ENCODE data around the gene TMEM220. TPM values are rescaled to one million over a fixed set of nuclear protein-coding genes. Genes with fewer than 3 reads are reported as not detected.

The TMEM220 gene
- total and polyA plus RNA-seq, 12 donors: 10.3 to 33.2 (median 21.1) TPM

- no peak for TF ChIP-seq CTCF (IDR thresholded peaks at IDR 0.05)
- no peak for TF ChIP-seq POLR2A (IDR thresholded peaks at IDR 0.05)
- intact Hi-C loops (cut with DNase I): no loop called here
- Histone ChIP-seq H3K9me3 (replicated peaks in 1 of 3) (no peaks in the 10 kb centered on the region), H3K27ac (peak overlapping the region in 2 of 5 donors; percentile 95 to 97), H3K36me3 (replicated peaks in 1 of 2) (peaks cover 0 to 29% of the 10 kb centered on the region in 2 donors), H3K4me3 (no peak overlapping the region), H3K4me1 (replicated peaks in 1 of 2) (peaks cover 7 to 8% of the 10 kb centered on the region in 2 donors), H3K27me3 (no peaks in the 10 kb centered on the region)
- WGBS, 4 donors: 96 to 98% (median 97%) methylated on average over 10 of the region's 10 CpGs
- peak in 1 of 7 donors; percentile 19 for DNase-seq
Measured at GRCh38 chr17:10728331-10728892, 1.4 kb downstream of the TMEM220 start.

GRCh38 chr17:10727192-10727591 lies 2.6 kb downstream of the TMEM220 start:
- WGBS, 4 donors: 54 to 86% (median 74%) methylated on average over 5 of the region's 5 CpGs
- H3K27ac ChIP-seq: no peak overlapping the region
- peaks cover 7 to 8% of the 10 kb centered on the region in 2 donors for H3K4me1 ChIP-seq (replicated peaks in 1 of 2)
- H3K27me3 ChIP-seq: no peaks in the 10 kb centered on the region
- intact Hi-C loops (cut with DNase I): no loop called here
- TF ChIP-seq POLR2A (IDR thresholded peaks at IDR 0.05) (no peak), CTCF (IDR thresholded peaks at IDR 0.05) (no peak)
- DNase-seq: no peak
- H3K36me3 ChIP-seq (replicated peaks in 1 of 2): peaks cover 0 to 38% of the 10 kb centered on the region in 2 donors
- no peak overlapping the region for H3K4me3 ChIP-seq
- no peaks in the 10 kb centered on the region for H3K9me3 ChIP-seq (replicated peaks in 1 of 3)

- WGBS, 4 donors: 54 to 78% (median 66%) methylated on average over 2 of the region's 2 CpGs
- Histone ChIP-seq H3K27me3 (no peaks in the 10 kb centered on the region), H3K27ac (no peak overlapping the region), H3K4me3 (no peak overlapping the region), H3K36me3 (replicated peaks in 1 of 2) (peaks cover 0 to 39% of the 10 kb centered on the region in 2 donors), H3K9me3 (replicated peaks in 1 of 3) (no peaks in the 10 kb centered on the region), H3K4me1 (replicated peaks in 1 of 2) (peaks cover 7 to 8% of the 10 kb centered on the region in 2 donors)
- DNase-seq: no peak
- TF ChIP-seq CTCF (IDR thresholded peaks at IDR 0.05): no peak
- TF ChIP-seq POLR2A (IDR thresholded peaks at IDR 0.05): no peak
- intact Hi-C loops (cut with DNase I): no loop called here
Measured at GRCh38 chr17:10726196-10726595, 3.6 kb downstream of the TMEM220 start.

- 83 to 93% (median 92%) methylated on average over 3 of the region's 3 CpGs for WGBS, 4 donors
- intact Hi-C loops (cut with DNase I): no loop called here
- DNase-seq: no peak
- Histone ChIP-seq H3K27me3 (no peaks in the 10 kb centered on the region), H3K4me3 (no peak overlapping the region), H3K4me1 (replicated peaks in 1 of 2) (peaks cover 7 to 8% of the 10 kb centered on the region in 2 donors), H3K9me3 (replicated peaks in 1 of 3) (no peaks in the 10 kb centered on the region), H3K27ac (no peak overlapping the region), H3K36me3 (replicated peaks in 1 of 2) (peaks cover 0 to 45% of the 10 kb centered on the region in 2 donors)
- TF ChIP-seq POLR2A (IDR thresholded peaks at IDR 0.05) (no peak), CTCF (IDR thresholded peaks at IDR 0.05) (no peak)
Measured at GRCh38 chr17:10725262-10725661, 4.6 kb downstream of the TMEM220 start.

Measured in adrenal gland (tissue), 12 donors.